Stimulated activated CD4-positive, alpha-beta T cell treated with anti-CD3 and anti-CD28 coated beads, TNF-alpha, amount 100 ng/mL, for 1 hour (primary cell): Measurements from ENCODE around the gene PFKP.

Source experiments
- DNase-seq, 3 donors: peaks; one replicate each; pipeline ENCODE4 v3.0.0-alpha.2; 2020; ENCODE audit warnings: low read depth in 3 of 3, low spot score in 1 of 3

PFKP gene

GRCh38 chr10:3186368-3186767, 119.0 kb downstream of the PFKP start:
- DNase-seq, result no peak
